COLO668 (cell line): Measurements from ENCODE around the gene ALX4.

Experiments
- DNase-seq: peaks from one replicate; lab custom pipeline; 2025; ENCODE audit not compliant: unreplicated experiment; lab: John Stamatoyannopoulos, UW

ALX4 gene

GRCh38 chr11:44248109-44248508, 61.8 kb downstream of the ALX4 start:
- DNase-seq, result no peak

GRCh38 chr11:44247508-44247907, 62.4 kb downstream of the ALX4 start:
- no peak for DNase-seq

DNA sequence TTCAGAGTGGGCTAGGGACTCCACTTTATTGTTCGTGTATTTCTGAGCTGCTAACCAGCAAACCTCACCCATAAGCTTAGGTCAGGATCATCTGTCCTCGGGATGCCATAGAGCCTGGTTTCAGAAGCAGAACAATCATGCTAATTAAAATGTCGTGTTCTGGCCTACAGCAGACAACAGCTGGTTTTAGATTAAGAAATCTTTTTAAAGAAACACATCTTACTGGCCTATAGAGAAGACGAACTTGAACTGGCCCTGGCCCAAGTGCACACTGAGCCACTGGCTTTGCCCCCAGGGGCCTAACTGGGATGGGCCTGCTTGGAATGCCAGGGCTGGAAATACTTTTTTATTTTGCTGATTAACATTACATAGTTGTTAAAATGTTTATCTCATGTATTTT, 63.2 kb downstream of the ALX4 start:
- DNase-seq, result no peak

GRCh38 chr11:44244639-44245310, 65.2 kb downstream of the ALX4 start:
- no peak for DNase-seq

DNA sequence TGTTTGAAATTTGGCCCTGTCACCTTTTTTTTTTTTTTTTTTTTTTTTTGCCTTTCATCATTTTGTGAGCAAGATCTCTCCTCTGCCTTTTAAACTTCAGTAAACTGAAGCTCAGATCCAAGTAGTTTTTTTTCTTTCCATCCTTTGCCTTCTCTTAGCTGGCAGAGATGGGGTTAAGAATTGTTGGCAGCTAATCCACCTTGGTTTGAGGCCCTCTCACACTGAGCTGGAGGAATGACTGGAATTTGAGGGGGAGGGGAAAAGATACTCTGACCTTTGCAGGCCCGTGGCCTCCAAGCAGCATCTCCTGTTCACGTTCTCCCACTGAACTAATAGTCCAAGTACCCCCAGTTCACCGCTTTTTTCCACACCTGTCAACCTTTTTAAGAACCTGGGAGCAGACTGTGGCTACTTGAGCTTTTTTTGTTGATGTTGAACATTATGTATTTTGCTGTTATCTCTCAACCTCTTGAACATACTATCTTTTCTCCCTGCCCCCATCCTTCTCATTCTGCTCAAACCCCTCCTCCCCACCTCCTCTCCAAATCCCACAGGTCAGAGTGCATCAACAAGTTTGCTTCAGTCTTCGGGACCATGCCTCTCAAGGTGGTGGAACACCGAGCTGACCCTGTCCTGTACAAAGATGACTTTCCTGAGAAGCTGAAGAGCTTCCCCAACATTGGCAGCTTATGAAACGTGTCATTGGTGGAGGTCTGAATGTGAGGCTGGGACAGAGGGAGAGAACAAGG, 66.2 kb downstream of the ALX4 start:
- no peak for DNase-seq

GRCh38 chr11:44243086-44243485, 66.9 kb downstream of the ALX4 start:
- DNase-seq, result no peak

DNA sequence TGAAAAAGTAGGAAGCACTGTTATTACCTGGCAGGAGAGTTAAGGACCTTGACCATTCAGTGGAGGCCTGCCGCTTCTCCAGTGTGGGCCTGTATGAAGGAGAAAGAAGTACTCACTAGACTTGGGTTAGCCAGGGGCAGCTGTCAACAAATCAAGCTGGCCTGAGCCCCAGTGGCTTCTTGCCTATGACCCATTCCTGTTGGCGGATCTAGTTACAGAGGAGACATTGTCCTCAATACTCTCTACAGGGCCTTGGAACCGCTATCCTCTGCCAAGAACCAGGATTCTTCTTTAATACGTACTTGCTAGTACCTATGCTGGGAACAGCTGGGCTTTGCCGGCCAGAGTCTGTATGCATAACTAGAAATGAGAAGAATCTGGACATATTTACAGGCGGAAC, 68.1 kb downstream of the ALX4 start:
- DNase-seq, result no peak

GRCh38 chr11:44237156-44237555, 72.8 kb downstream of the ALX4 start:
- no peak for DNase-seq

DNA sequence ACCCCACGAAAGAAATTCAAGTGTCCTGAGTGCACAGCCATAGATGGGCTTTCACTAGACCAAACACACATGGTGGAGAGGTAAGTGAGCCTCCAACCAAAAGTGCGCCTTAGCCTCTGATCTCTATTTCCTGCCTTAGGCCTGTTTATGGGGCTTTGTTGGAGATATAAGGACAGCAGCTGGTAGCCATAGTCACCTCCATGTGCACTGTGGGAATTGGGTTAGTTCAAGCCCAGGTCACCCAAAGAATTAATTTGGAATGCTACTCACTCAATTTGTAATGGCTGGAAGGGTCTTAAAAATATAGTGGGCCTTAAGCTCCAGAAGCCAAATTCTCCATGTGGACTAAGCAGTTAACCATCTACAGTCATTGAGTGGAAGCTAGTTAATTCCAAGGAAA, 73.6 kb downstream of the ALX4 start:
- no peak for DNase-seq

DNA sequence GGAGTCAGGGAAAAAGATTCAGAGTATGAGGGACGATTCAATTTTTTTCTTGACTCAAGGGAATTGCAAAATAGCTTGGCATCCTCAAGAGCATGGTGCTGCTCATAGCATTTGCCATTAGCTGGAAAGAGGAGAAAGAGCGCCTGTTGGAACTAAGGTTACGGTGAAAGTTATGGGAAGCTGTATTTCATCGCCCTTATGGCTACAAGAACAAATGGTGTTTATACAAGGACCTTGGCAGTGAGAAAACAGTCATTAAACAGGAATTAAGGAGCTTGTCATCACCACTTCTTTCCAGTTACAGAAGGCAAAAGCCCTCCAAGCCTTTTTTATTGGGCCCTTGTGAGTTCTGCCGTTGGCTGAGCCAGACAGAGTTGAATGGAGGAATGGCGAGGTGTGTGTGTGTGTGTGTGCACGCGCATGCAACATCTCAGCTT, 74.2 kb downstream of the ALX4 start:
- DNase-seq, result no peak

- no peak for DNase-seq
Observed at GRCh38 chr11:44229624-44230023, 80.3 kb downstream of the ALX4 start.

- DNase-seq, result no peak
Observed at GRCh38 chr11:44229098-44229497, 80.8 kb downstream of the ALX4 start.

DNA sequence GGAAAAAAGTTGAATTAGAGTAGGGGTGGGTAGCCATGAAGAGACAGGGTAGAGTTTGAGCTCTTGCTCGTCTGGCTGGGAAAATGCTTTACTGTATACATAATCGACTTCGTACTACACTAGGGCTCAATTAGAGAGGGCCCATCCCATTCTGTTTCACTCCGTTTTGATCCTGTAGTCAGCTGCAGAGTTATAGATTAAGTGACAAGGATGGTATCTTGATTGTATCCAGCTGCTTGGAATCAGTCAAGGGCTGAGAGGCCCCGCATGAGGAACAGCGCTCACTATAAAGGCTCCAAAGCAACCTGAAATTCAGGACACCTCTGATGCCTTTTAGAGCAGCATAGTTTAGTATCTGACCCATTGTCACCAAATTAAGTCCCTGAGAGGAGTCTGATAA, 81.6 kb downstream of the ALX4 start:
- no peak for DNase-seq

- DNase-seq, result no peak
Observed at GRCh38 chr11:44226945-44227344, 83.0 kb downstream of the ALX4 start.

DNA sequence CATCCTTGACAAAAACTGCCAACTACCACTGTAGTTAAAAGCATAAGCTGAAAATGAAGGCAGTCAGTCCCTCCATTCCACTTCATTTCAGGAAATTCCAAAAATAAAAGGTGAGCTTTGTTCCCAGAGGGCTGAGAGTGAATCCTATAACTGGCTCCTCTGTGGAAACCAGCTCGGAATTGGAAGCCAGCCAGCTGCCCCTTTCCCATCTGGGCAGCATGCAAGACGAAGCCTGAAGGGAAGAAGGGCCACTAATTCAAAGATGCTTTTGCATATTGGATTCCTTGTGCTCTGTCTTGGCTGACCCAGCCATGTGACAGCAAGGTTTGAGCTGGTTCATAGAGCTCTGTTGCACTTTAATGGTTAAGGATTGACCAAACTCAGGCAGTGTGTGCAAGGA, 83.4 kb downstream of the ALX4 start:
- DNase-seq, result no peak

GRCh38 chr11:44224867-44225501, 85.0 kb downstream of the ALX4 start:
- no peak for DNase-seq

DNA sequence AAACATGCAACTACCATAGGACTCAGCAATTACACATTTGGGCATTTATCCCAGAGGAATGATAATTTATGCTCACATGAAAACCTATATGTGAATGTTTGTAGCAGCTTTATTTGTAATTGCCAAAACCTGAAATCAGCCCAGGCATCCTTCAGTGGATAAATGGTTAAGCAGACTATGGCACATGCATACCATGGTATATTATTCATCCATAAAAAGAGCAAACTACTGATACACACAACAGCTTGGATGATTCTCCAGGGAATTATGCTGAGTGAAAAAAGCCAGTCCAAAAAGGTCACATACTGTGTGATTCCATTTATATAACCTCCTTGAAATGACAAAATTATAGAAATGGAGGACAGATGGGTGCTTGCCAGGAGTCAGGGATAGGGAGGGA, 86.7 kb downstream of the ALX4 start:
- DNase-seq, result no peak

DNA sequence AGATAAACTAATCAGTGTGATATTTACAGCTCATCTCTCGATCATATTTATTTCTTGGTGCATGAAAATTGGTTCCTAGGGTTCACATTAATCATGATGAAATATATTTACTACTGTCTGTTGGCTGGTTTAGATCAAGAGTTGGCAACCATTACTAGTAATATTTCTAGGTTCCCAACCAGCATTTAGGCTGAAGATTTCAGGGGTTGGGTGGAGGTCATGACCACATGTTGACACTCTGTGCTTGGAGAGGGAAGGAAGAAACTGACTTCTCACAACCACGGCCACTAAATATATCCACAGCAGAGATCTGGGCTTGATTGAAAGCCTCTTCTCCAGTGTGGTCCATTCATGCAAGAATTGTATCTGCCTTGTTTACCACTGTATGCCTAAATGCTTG, 87.9 kb downstream of the ALX4 start:
- no peak for DNase-seq

DNA sequence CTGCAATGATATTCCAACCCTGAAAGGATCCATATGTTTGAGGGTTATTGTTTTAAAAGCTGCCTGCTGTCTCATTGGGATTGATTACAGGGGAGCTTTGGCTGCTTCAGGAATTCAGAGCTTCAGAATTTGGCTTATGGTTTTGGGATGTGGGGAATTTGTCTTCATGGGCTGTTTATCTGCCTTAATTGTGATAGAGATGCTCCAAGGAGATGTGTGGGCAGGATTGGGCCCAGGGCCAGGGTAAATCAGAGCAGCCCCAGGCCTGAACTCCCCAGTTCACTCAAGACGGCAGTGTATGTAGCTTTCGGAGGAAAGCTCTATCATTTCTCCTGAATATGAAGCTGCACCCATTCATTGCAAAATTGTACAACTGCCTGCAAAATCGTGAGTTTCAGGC, 88.5 kb downstream of the ALX4 start:
- no peak for DNase-seq

GRCh38 chr11:44219830-44220796, 89.8 kb downstream of the ALX4 start:
- no peak for DNase-seq

DNA sequence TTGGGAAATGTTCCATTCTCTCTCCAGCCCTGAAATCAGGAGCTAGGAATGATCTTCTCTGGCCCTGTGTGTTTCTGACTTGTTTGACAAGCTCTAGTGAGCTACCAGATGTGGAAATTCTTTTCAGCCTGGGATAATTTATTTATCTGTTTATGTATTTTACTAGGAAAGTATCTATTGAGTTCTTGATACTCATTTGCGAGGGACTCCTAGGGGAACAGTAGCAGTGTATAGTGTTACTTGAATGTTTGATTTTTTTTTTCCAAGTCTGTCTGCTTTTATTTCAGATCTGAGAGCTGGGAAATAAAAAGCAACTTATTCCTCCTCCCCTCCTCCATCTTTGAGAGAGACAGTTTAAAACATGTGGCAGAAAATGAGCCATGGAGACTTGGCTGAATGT, 92.5 kb downstream of the ALX4 start:
- DNase-seq, result no peak
